HTR-8/SVneo (cell line): ENCODE data around the gene SGCA.
A peak's percentile ranks its signal among the peaks of the same experiment; 100 is the strongest.

Experiments
- DNase-seq: peaks from one replicate; pipeline ENCODE4 v3.0.0; 2011; ENCODE audit warnings: low spot score, mixed read lengths; ENCODE audit not compliant: insufficient read length
- FAIRE-seq: peaks from 2 replicates; lab custom pipeline; 2011; peaks lifted over from hg19 to GRCh38; lab: Jason Lieb, UNC

Gene SGCA

GRCh38 chr17:50164697-50164988 lies 1.2 kb upstream of the SGCA start:
- FAIRE-seq (peak; percentile 65), DNase-seq (no peak)

GRCh38 chr17:50165066-50165465 lies 739 bp upstream of the SGCA start:
- FAIRE-seq (no peak), DNase-seq (no peak)

- DNase-seq, result no peak
- FAIRE-seq, result peak; percentile 23
These were observed 339 bp upstream of the SGCA start for GRCh38 chr17:50165466-50165865.

GRCh38 chr17:50166518-50167181 lies 845 bp downstream of the SGCA start:
- FAIRE-seq, result peak; percentile 96

GRCh38 chr17:50167371-50167770 lies 1.6 kb downstream of the SGCA start:
- FAIRE-seq, result no peak
- no peak for DNase-seq

More at GRCh38 chr17:50166518-50167181, 845 bp downstream of the SGCA start:
- DNase-seq, result no peak

GRCh38 chr17:50168319-50168718 lies 2.5 kb downstream of the SGCA start:
- DNase-seq (no peak), FAIRE-seq (no peak)

GRCh38 chr17:50169121-50169764 lies 3.4 kb downstream of the SGCA start:
- DNase-seq (peak; percentile 73), FAIRE-seq (peak; percentile 95)

- FAIRE-seq, result no peak
- DNase-seq, result no peak
These were observed 4.2 kb downstream of the SGCA start for GRCh38 chr17:50169881-50170459.

- DNase-seq (no peak), FAIRE-seq (no peak)
These were observed 5.0 kb downstream of the SGCA start for GRCh38 chr17:50170662-50171370.

- FAIRE-seq (no peak), DNase-seq (no peak)
These were observed 5.7 kb downstream of the SGCA start for GRCh38 chr17:50171371-50172071.

- FAIRE-seq (no peak), DNase-seq (no peak)
These were observed 6.3 kb downstream of the SGCA start for GRCh38 chr17:50172130-50172529.

GRCh38 chr17:50172936-50173334 lies 7.1 kb downstream of the SGCA start:
- FAIRE-seq, result no peak
- no peak for DNase-seq

GRCh38 chr17:50173335-50173941 lies 7.6 kb downstream of the SGCA start:
- FAIRE-seq, result peak; percentile 95
- peak; percentile 88 for DNase-seq

- DNase-seq (no peak), FAIRE-seq (no peak)
These were observed 8.6 kb downstream of the SGCA start for GRCh38 chr17:50174444-50174843.

GRCh38 chr17:50175035-50175807 lies 9.4 kb downstream of the SGCA start:
- FAIRE-seq, result peak; percentile 40
- no peak for DNase-seq

GRCh38 chr17:50176559-50177357 lies 11.0 kb downstream of the SGCA start:
- FAIRE-seq (peak; percentile 44), DNase-seq (no peak)

GRCh38 chr17:50177476-50177875 lies 11.7 kb downstream of the SGCA start:
- FAIRE-seq (peak; percentile 4), DNase-seq (no peak)

- FAIRE-seq (peak; percentile 99), DNase-seq (peak; percentile 94)
These were observed 12.4 kb downstream of the SGCA start for GRCh38 chr17:50177983-50178834.
